GM10248 (cell line): ENCODE measurements around the gene MICU1.
"Not testable (repeated sequence)": the region's sequence is repeated elsewhere in the genome, so short reads cannot be mapped to it uniquely, and the experiment has no call there.

ENCODE experiments used
- CTCF ChIA-PET: fragments of 300-600 bp; sonication (Branson Sonifier 250); formaldehyde crosslinking; extraction: SDS; loops from one replicate; lab custom pipeline; 2021; ENCODE audit warnings: antibody characterized with exemption; lab: Yijun Ruan, JAX
- POLR2A ChIA-PET: fragments of 350-650 bp; sonication (Branson Sonifier 250); formaldehyde crosslinking; extraction: SDS; loops from one replicate; lab custom pipeline; 2020; ENCODE audit warnings: antibody characterized with exemption; lab: Yijun Ruan, JAX
- DNase-seq: peaks from one replicate; pipeline ENCODE4 v3.0.0; 2012; ENCODE audit errors: extremely low spot score
- CTCF ChIP-seq: IDR thresholded peaks from 2 replicates; pipeline ENCODE4 v1.5.1; 2012; ENCODE audit warnings: mild to moderate bottlenecking, low read depth; ENCODE audit errors: extremely low read depth, missing control alignments, control extremely low read depth

MICU1 gene

GRCh38 chr10:72389716-72390115, 236.2 kb downstream of the MICU1 start:
- ChIA-PET POLR2A (no interaction called here), CTCF (interaction anchor here (0.8 to 3.2 kb wide), 2 partner anchors 14 to 73 kb away, joined by 3 to 9 read pairs; no protein-coding TSS in a partner anchor)
- no peak for TF ChIP-seq CTCF
- no peak for DNase-seq

GRCh38 chr10:72389014-72389413, 236.9 kb downstream of the MICU1 start:
- DNase-seq: no peak
- TF ChIP-seq CTCF: no peak
- POLR2A ChIA-PET: no interaction called here
- CTCF ChIA-PET: interaction anchor here (0.8 to 3.2 kb wide), 3 partner anchors 13 to 74 kb away, joined by 3 to 9 read pairs (median 3); no protein-coding TSS in a partner anchor

- CTCF ChIA-PET: interaction anchor here (1.0 to 3.2 kb wide), 2 partner anchors 12 to 24 kb away, joined by 3 to 9 read pairs; no protein-coding TSS in a partner anchor
- POLR2A ChIA-PET: no interaction called here
- TF ChIP-seq CTCF: no peak
- no peak for DNase-seq
These were observed 237.8 kb downstream of the MICU1 start for GRCh38 chr10:72388062-72388461.

- no peak for DNase-seq
- ChIA-PET CTCF (no interaction called here), POLR2A (no interaction called here)
- TF ChIP-seq CTCF: no peak
These were observed 238.8 kb downstream of the MICU1 start for GRCh38 chr10:72386916-72387586.

- TF ChIP-seq CTCF: no peak
- ChIA-PET POLR2A (no interaction called here), CTCF (interaction anchor here (1.1 to 2.4 kb wide), 2 partner anchors 12 to 94 kb away, joined by 3 to 8 read pairs; no protein-coding TSS in a partner anchor)
These were observed 240.2 kb downstream of the MICU1 start for GRCh38 chr10:72385724-72386123.

GRCh38 chr10:72384982-72385381, 240.9 kb downstream of the MICU1 start:
- DNase-seq, POLR2A ChIA-PET: not testable (repeated sequence)
- CTCF ChIA-PET: interaction anchor here (0.8 to 2.4 kb wide), 4 partner anchors 9 to 21 kb away, joined by 3 to 8 read pairs (median 4); no protein-coding TSS in a partner anchor

More at GRCh38 chr10:72385724-72386123, 240.2 kb downstream of the MICU1 start:
- no peak for DNase-seq

- no peak for TF ChIP-seq CTCF
- no peak for DNase-seq
- ChIA-PET POLR2A (no interaction called here), CTCF (interaction anchor here (1.1 to 1.5 kb wide), 2 partner anchors 15 to 40 kb away, joined by 3 to 8 read pairs; no protein-coding TSS in a partner anchor)
These were observed 246.1 kb downstream of the MICU1 start for GRCh38 chr10:72379776-72380175.
